SK-N-MC (cell line): ENCODE data around the gene CGREF1.

Experiments
- EZH2 ChIP-seq: fragments of 200-600 bp; sonication (generic); IDR thresholded peaks from one replicate; pipeline ENCODE4 v1.6.1; 2017; ENCODE audit warnings: antibody characterized with exemption
- FOXP2 ChIP-seq: optimal IDR thresholded peaks from 2 replicates; pipeline ENCODE3; 2011; ENCODE audit warnings: mild to moderate bottlenecking, moderate library complexity; ENCODE audit not compliant: insufficient read depth; ENCODE audit errors: extremely low read length, control extremely low read depth
- POLR2AphosphoS5 ChIP-seq: IDR thresholded peaks from 2 replicates; pipeline ENCODE4 v1.6.1; 2012; ENCODE audit warnings: mild to moderate bottlenecking, low read depth, low read length, borderline replicate concordance

- TF ChIP-seq POLR2AphosphoS5 (no peak), EZH2 (no peak), FOXP2 (no peak)
Measured at GRCh38 chr2:27137322-27137935, 18.5 kb upstream of the CGREF1 start.
